ENCODE results near the gene UBE2J2. TPM values are rescaled to one million over a fixed set of nuclear protein-coding genes. Genes with fewer than 3 reads are reported as not detected.

The UBE2J2 gene
- total and polyA plus RNA-seq, 4 donors = 36.0 to 57.4 (median 47.1) TPM

- H3K9me3 ChIP-seq (ENCODE audit: control insufficient read depth in 4 of 4, insufficient read depth in 3 of 4, low read length in 3 of 4) = no peaks in the 10 kb centered on the region
- H3K36me3 ChIP-seq (ENCODE audit: control insufficient read depth in 4 of 4, insufficient read depth in 4 of 4, low read length in 4 of 4) = peaks cover 4 to 59% (median 9%) of the 10 kb centered on the region in 4 donors
- H3K9ac ChIP-seq (ENCODE audit: insufficient read depth in 1 of 2, low read length in 2 of 2) = no peak overlapping the region
- no peak for TF ChIP-seq CTCF (IDR thresholded peaks at IDR 0.05; ENCODE audit: control extremely low read depth, extremely low read depth)
- peaks cover 0 to 9% (median 7%) of the 10 kb centered on the region in 5 donors for H3K4me1 ChIP-seq (ENCODE audit: control insufficient read depth in 5 of 5, insufficient read depth in 5 of 5, low read length in 5 of 5)
- H3K27me3 ChIP-seq (ENCODE audit: control insufficient read depth in 3 of 3, insufficient read depth in 3 of 3, low read length in 2 of 3) = no peaks in the 10 kb centered on the region
- H3K4me3 ChIP-seq = no peak overlapping the region
- DNase-seq (no peak), ATAC-seq (ENCODE audit: insufficient read depth, low FRiP score) (no peak)
- 92 to 96% methylated on average over 42 to 44 of the region's 44 CpGs for WGBS, 2 donors
- H3K27ac ChIP-seq (ENCODE audit: low read depth in 1 of 2, low read length in 1 of 2) = no peak overlapping the region
These were observed 46.9 kb downstream of the UBE2J2 start for GRCh38 chr1:1226566-1227362.

- WGBS, 2 donors = 90 to 93% methylated on average over 18 of the region's 18 CpGs
- Histone ChIP-seq H3K4me3 (no peak overlapping the region), H3K9ac (ENCODE audit: insufficient read depth in 1 of 2, low read length in 2 of 2) (no peak overlapping the region), H3K27ac (ENCODE audit: low read depth in 1 of 2, low read length in 1 of 2) (no peak overlapping the region), H3K4me1 (ENCODE audit: control insufficient read depth in 5 of 5, insufficient read depth in 5 of 5, low read length in 5 of 5) (peaks cover 0 to 9% (median 5%) of the 10 kb centered on the region in 5 donors), H3K9me3 (ENCODE audit: control insufficient read depth in 4 of 4, insufficient read depth in 3 of 4, low read length in 3 of 4) (no peaks in the 10 kb centered on the region), H3K36me3 (ENCODE audit: control insufficient read depth in 4 of 4, insufficient read depth in 4 of 4, low read length in 4 of 4) (peaks cover 6 to 65% (median 13%) of the 10 kb centered on the region in 4 donors), H3K27me3 (ENCODE audit: control insufficient read depth in 3 of 3, insufficient read depth in 3 of 3, low read length in 2 of 3) (no peaks in the 10 kb centered on the region)
- ATAC-seq (ENCODE audit: insufficient read depth, low FRiP score) (no peak), DNase-seq (no peak)
- no peak for TF ChIP-seq CTCF (IDR thresholded peaks at IDR 0.05; ENCODE audit: control extremely low read depth, extremely low read depth)
These were observed 47.7 kb downstream of the UBE2J2 start for GRCh38 chr1:1225913-1226312.

GRCh38 chr1:1225238-1225845 is 48.3 kb downstream of the UBE2J2 start:
- ATAC-seq (ENCODE audit: insufficient read depth, low FRiP score) = no peak
- H3K4me3 ChIP-seq = no peak overlapping the region
- TF ChIP-seq CTCF (IDR thresholded peaks at IDR 0.05; ENCODE audit: control extremely low read depth, extremely low read depth) = no peak
- H3K4me1 ChIP-seq (ENCODE audit: control insufficient read depth in 5 of 5, insufficient read depth in 5 of 5, low read length in 5 of 5) = peaks cover 0 to 9% (median 0%) of the 10 kb centered on the region in 5 donors
- no peaks in the 10 kb centered on the region for H3K27me3 ChIP-seq (ENCODE audit: control insufficient read depth in 3 of 3, insufficient read depth in 3 of 3, low read length in 2 of 3)
- no peak overlapping the region for H3K9ac ChIP-seq (ENCODE audit: insufficient read depth in 1 of 2, low read length in 2 of 2)
- 80 to 93% methylated on average over 34 of the region's 34 CpGs for WGBS, 2 donors
- DNase-seq = no peak
- no peak overlapping the region for H3K27ac ChIP-seq (ENCODE audit: low read depth in 1 of 2, low read length in 1 of 2)
- H3K36me3 ChIP-seq (ENCODE audit: control insufficient read depth in 4 of 4, insufficient read depth in 4 of 4, low read length in 4 of 4) = peaks cover 6 to 70% (median 13%) of the 10 kb centered on the region in 4 donors
- no peaks in the 10 kb centered on the region for H3K9me3 ChIP-seq (ENCODE audit: control insufficient read depth in 4 of 4, insufficient read depth in 3 of 4, low read length in 3 of 4)
